ENCODE results near the gene MX2. TPM values are rescaled to one million over a fixed set of nuclear protein-coding genes. Genes with fewer than 3 reads are reported as not detected.
"Not testable (repeated sequence)": the region's sequence is repeated elsewhere in the genome, so short reads cannot be mapped to it uniquely, and the experiment has no call there.

The MX2 gene
- polyA plus RNA-seq, 5 donors: 0.76 to 2.6 (median 2.0) TPM

DNA sequence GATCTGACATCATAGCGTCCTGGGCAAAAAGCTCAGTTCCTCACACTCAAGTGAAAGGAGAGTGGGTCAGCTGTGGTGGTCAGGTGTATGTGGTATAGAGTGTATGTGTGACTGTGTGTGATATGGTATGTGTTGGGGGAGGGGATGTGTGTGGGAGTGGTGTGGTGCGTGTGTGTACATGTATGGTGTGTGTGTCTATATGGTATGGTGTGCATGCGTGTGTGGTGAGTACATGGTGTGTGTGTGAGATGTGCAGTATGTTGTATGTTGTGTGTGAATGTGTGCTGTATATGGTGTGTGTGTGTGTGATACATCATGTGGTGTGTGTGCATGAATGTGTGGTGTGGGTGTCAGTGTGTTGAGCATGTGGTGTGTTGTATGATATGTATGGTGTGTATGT, 24.3 kb upstream of the MX2 start:
- DNase-seq: no peak

GRCh38 chr21:41338455-41338854, 23.4 kb upstream of the MX2 start:
- DNase-seq: no peak

DNA sequence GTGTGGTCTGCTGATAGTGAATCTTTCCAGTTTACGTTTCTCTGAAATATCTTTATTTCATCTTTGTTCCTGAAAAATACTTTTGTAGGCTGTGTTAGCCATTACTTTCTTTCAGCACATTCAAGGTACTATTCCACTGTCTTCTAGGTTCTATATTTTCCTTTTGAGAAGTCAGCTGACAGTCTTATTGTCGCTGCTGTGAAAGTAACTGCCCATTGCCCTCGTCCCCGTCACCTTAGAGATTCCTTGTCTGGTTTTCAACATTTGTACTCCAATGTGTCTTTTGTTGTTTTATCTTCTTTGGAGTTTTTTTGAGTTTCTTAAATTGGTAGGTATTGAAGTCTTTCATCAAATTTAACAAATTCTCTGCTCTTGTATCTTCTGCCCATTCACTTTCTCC, 19.8 kb upstream of the MX2 start:
- no peak for DNase-seq

DNA sequence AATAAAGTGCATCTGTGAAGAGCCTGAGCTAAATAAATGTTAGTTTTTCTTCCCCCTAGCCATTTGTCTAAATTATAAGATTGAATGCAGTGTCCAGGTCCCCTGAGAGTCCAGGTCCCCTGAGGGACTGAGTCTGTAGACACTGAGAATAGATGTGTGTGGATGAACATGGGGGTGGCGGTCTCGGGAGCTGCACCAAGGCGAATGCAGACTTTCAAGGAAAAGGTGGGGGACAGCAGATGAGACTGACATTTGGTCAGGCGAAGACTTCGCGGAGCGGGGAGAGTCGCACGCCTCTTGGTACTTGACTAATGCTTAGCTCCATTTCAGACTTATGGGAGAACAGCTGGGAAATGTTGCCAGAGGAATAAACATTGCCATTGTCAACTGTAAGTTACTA, 17.7 kb upstream of the MX2 start:
- no peak for DNase-seq

GRCh38 chr21:41345356-41345755, 16.5 kb upstream of the MX2 start:
- DNase-seq: no peak

DNA sequence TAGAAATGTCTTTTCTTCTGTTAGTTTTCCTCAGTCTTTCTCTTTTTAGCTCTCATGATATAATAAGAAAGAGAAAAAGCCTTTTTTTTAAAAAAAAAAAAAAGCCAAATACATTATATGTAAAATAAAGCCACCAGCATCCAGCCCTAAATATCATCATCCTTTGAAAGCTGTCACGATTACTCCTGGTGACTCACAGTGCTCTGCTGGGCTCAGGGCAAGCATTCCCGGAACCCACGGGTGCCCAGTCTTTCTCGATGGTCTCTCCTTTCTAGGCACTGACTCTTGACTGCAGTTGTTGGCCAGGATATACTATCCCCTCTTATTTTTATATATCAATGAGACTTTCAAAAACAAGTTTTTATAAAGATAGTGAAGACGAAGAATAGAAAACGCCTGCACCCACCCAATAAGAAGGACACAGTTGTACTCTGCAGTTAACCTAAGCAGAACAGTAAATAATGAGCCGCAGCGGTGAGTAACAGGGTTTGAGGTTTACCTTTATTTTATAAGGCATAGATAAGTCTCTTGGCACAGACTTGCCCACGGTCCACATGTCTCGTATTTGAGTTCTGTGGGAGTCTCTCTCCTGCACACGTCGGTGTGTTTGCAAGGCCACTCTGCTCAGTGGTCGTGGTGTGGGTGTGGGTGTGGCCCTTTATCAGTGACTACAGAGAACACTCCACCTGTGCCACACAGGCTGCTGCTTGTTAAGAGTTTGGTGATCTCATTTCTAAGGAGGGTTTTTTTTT, 15.7 kb upstream of the MX2 start:
- DNase-seq: no peak

GRCh38 chr21:41346758-41347157, 15.1 kb upstream of the MX2 start:
- DNase-seq: no peak

DNA sequence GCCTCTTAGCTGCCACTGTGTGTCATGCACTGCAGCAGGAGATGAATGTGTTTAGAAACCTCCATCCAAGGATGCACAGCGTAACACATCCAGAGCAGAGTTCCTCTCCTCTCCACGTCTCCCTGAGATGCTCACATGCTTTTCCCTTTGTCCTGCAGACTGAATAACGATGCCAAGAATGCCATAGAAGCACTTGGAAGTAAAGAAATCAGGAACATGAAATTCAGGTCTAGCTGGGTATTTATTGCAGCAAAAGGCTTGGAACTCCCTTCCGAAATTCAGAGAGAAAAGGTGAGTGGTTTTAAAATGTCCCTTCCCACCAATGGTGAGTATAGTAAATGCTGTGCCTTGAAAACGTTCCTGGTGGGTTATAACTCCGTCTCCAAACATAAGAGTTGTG, 13.4 kb upstream of the MX2 start:
- no peak for DNase-seq

- no peak for DNase-seq
Observed at GRCh38 chr21:41349126-41349525, 12.7 kb upstream of the MX2 start.

GRCh38 chr21:41349619-41350390, 12.0 kb upstream of the MX2 start:
- no peak for DNase-seq

- no peak for DNase-seq
Observed at GRCh38 chr21:41350436-41351155, 11.2 kb upstream of the MX2 start.

DNA sequence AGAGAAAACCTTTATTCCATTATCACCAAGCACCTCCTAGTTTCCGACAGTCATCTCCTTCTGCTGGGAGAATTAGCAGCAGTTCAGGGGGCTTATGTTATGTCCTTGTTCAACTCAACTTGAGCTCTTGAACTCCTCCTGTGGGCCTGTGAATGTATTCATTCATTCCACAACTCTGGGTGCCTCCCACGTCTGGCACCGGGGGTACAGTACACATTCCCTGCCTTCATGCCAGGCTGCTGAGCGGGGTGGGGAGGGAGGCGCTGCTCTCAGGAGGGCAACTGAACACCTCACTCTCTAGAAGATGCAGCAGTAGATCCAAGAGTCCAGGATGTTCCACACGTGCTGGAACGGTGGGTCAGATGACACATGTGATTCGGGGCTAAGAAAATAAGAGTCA, 4.3 kb upstream of the MX2 start:
- DNase-seq: no peak

DNA sequence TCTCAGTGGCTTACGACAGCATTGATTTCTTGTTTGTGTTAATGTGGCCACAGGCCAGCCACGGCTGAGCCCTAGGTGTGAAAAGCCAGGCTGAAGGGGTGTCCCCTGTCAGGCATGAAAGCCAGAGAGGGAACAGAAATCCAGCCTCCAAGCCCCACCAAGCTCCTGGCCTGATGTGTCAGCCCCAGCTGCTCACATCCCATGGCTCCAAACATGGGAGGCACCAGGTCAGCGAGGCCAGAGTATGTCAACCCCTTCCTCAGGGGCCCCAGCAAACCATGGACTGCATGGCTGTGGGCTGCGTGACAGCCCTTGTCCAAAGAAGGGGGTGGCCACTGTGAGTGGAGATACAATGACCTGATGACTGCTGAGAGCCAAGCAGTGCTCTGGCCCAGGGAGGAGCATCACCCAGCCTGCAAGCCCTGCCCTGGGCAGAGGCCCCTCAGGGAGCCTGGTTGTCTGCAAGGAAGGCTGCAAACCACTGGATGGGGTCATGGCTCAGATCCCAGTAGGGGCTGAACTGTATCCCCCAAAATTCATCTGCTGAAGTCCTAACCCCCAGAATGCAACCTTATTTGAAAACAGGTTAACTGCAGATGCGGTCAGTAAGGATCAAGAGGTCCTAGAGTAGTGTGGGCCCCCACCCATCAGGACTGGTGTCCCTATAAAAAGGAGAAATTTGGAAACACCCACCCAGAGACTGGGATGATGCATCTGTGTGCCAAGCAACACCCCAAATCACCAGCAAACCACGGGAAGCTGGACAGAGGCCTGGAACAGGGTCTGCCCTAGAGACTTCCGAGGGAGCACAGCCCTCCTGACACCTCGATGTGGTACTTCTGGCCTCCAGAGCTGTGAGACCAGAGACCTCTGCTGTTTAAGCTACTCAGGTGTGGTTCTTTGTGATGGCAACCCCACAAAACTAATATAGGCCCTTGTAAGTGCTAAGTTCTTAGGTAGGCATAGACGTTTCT, 3.3 kb upstream of the MX2 start:
- DNase-seq: no peak

- no peak for DNase-seq
Observed at GRCh38 chr21:41359286-41359685, 2.5 kb upstream of the MX2 start.

DNA sequence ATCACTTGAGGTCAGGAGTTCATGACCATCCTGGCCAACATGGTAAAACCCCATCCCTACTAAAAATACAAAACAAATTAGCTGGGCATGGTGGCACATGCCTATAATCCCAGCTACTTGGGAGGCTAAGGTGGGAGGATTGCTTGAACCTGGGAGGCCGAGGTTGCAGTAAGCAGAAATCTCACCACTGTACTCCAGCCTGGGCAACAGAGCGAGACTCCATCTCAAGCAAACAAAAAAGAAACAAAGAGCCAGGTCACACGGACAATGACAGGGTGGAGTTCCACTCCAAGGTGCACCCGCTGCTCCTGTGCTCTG, 2.1 kb upstream of the MX2 start:
- DNase-seq: not testable (repeated sequence)

DNA sequence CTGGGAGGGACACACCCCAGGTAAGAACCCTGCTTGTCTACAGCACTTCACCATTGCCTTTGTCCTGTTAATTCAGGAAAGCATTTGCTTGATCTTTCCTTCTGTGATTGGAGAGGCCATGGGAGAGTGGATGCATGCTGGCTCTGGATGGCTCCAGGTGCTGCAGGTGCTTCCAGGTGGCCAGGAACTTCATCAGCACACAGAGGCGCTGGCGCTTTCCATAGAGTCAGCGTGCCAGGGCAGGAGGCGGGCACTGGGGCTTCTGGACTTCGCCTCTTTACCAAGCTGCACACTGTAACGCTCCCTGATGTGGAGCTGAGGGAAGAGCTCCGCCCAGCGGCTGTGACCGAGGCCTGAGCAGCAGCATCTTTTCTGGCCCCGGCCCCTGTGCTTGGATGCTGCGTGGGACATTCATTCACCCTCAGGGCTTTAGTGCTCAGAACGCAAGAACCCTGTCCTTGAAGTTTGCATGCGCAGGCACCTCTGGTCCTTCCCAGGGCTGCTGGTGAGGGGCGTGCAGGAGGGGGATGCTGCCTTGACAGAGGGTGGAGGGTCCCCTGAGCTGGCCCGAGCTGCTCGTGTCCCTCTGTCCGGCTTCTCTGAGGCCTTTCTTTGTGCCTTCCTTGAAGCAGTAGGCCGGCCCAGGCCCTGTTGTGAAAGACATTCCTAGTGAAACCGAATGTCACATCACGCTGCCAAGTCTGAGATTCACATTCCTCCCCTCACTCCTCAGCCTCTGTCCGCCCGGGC, 1.6 kb upstream of the MX2 start:
- DNase-seq: peak in 1 of 2 donors; percentile 39

DNA sequence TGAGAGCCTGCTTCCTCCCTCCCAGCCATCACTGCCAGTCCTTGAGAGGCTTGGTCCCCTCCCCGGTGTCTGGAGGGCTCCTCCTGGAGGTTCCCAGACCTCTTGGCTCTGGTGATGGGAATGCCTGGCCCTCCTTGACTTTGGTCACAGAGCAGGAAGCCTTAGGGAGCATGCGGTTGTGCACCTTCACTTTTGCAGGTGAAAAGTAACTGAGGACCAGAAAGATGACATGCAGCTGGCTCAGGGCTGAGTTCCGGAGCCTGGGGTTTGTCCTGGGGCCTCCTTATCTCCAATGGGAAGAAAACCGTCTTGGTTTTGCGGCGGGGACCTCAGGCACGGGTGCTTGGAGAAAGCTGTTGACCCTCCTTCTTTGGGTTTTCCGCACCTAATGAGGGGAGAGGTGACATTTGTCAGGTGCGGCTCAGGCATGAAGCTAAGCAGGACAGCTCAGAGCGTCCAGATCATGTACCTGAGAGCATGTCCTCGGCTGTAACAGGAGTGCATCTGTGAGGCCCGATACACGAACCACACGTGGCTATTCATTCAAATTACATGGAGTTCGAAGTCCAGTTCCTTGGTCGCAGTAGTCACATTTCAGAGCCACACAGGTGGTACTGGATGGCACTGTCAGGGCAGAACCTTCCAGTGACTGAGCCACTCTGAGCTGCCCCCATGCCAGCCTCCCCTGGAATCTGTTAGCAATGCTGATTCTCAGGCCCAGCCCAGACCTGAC, 608 bp upstream of the MX2 start:
- no peak for DNase-seq

DNA sequence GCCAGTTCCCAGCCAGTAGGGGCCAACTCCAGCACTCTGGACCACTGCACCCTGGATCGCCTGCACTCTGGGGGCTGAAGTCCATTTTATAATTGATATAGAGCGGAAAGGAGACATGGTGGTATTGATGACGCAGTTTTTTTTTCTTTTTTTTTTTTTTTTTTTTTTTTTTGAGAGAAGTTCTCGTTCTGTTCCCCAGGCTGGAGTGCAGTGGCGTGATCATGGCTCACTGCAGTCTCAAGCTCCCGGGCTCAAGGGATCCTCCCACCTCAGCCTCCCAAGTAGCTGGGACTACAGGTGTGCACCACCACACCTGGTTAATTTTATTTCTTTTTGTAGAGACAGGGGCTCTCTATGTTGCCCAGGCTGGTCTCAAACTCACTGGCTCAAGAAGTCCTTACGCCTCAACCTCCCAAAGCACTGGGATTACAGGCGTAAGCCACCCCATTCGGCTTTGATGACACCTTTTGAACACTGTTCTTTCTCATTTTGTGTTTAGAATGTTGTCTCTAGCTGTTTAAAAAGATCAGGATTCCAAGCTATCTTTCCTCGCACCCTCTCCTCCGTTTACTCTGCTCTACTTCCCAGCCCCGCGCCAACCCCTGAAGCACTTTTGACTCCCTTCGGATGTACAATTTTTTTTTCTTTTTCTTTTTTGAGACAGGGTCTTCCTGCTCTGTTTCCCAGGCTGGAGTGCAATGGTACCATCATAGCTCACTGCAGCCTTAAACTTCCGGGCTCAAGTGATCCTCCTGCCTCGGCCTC, 960 bp downstream of the MX2 start:
- DNase-seq: no peak

Data from right lung (tissue), 5 donors.